SK-N-SH (cell line): Measurements from ENCODE around the gene SRR. TPM values are rescaled to one million over a fixed set of nuclear protein-coding genes. Genes with fewer than 3 reads are reported as not detected.

Source experiments
- CTCF ChIA-PET: fragments of 300-600, 350-600 bp; formaldehyde crosslinking; extraction: SDS; loops from one replicate; lab custom pipeline; 2021; lab: Yijun Ruan, JAX
- POLR2A ChIA-PET: fragments of 350-600 bp; sonication (Branson Sonifier 250); formaldehyde crosslinking; extraction: SDS; loops from one replicate; lab custom pipeline; 2020; ENCODE audit warnings: antibody characterized with exemption, inconsistent platforms; lab: Yijun Ruan, JAX
- DNase-seq: peaks from one replicate; pipeline ENCODE4 v3.0.0; 2012
- H2AFZ ChIP-seq: fragments of 200-600 bp; sonication (generic); 2 replicates; pipeline ENCODE4 v1.8.1; 2016; ENCODE audit warnings: antibody characterized with exemption, mild to moderate bottlenecking, low read depth
- H3F3A ChIP-seq: fragments of 200-600 bp; sonication (generic); replicated peaks from 2 replicates; pipeline ENCODE3; 2016; ENCODE audit warnings: antibody characterized with exemption, mild to moderate bottlenecking; ENCODE audit not compliant: insufficient read depth
- H3K27ac ChIP-seq, 2 experiments: fragments of 200-500 bp in 1 of 2; fragments of 200-600 bp in 1 of 2; sonication (Bioruptor generic) in 1 of 2; sonication (generic), shearing (Covaris generic) in 1 of 2; 2 replicates each; pipeline versions ENCODE4 v1.5.1 to v1.6.1; 2014 to 2016; ENCODE audit warnings: low read depth in 2 of 2, inconsistent platforms in 1 of 2, low read length in 1 of 2, mild to moderate bottlenecking in 1 of 2, mixed read lengths in 1 of 2
- H3K27me3 ChIP-seq: fragments of 200-600 bp; sonication (generic), shearing (Covaris generic); 2 replicates; pipeline ENCODE4 v1.6.1; 2016; ENCODE audit warnings: mixed run types; ENCODE audit not compliant: insufficient read depth
- H3K36me3 ChIP-seq, 2 experiments: fragments of 200-500 bp in 1 of 2; fragments of 200-600 bp in 1 of 2; sonication (Bioruptor generic) in 1 of 2; sonication (generic) in 1 of 2; replicated peaks in 1 of 2; 2 replicates each; pipeline versions ENCODE3 to v1.5.1; 2014 to 2016; ENCODE audit warnings: low read length in 1 of 2, mild to moderate bottlenecking in 1 of 2; ENCODE audit not compliant: insufficient read depth in 2 of 2, control insufficient read depth in 1 of 2
- H3K4me1 ChIP-seq, 2 experiments: fragments of 200-500 bp in 1 of 2; fragments of 200-600 bp in 1 of 2; sonication (Bioruptor generic) in 1 of 2; sonication (generic), shearing (Covaris generic) in 1 of 2; 2 replicates each; pipeline versions ENCODE4 v1.5.1 to v1.6.1; 2014 to 2016; ENCODE audit warnings: low read depth in 1 of 2, low read length in 1 of 2, mixed run types in 1 of 2; ENCODE audit not compliant: insufficient read depth in 2 of 2, control insufficient read depth in 1 of 2
- H3K4me2 ChIP-seq: fragments of 200-600 bp; sonication (generic), shearing (Covaris generic); 2 replicates; pipeline ENCODE4 v1.6.1; 2017; ENCODE audit warnings: mixed run types
- H3K4me3 ChIP-seq, 2 experiments: fragments of 200-500 bp in 1 of 2; fragments of 200-600 bp in 1 of 2; sonication (Bioruptor generic) in 1 of 2; sonication (generic), shearing (Covaris generic) in 1 of 2; 2 replicates each; pipeline versions ENCODE4 v1.5.1 to v1.8.1; 2014 to 2016; ENCODE audit warnings: low read depth in 2 of 2, inconsistent platforms in 1 of 2, low read length in 1 of 2, mild to moderate bottlenecking in 1 of 2, mixed read lengths in 1 of 2, moderate library complexity in 1 of 2
- H3K79me2 ChIP-seq: fragments of 200-600 bp; sonication (generic); 2 replicates; pipeline ENCODE4 v1.8.1; 2017; ENCODE audit warnings: mild to moderate bottlenecking; ENCODE audit not compliant: insufficient read depth
- H3K9ac ChIP-seq: fragments of 200-600 bp; sonication (generic); 2 replicates; pipeline ENCODE4 v1.6.1; 2017; ENCODE audit warnings: mixed run types
- H3K9me2 ChIP-seq: fragments of 200-600 bp; sonication (generic); 2 replicates; pipeline ENCODE4 v1.6.1; 2017; ENCODE audit warnings: mixed run types
- H3K9me3 ChIP-seq: fragments of 200-600 bp; sonication (generic); 2 replicates; pipeline ENCODE4 v1.6.1; 2017; ENCODE audit warnings: mixed run types, mild to moderate bottlenecking, moderate library complexity
- H4K20me1 ChIP-seq: fragments of 200-600 bp; sonication (generic); 2 replicates; pipeline ENCODE4 v1.6.1; 2017; ENCODE audit warnings: mild to moderate bottlenecking, mixed run types; ENCODE audit not compliant: insufficient read depth
- CHD2 ChIP-seq: fragments of 150-350 bp; IDR thresholded peaks from 2 replicates; pipeline ENCODE4 v1.6.1; 2018; ENCODE audit warnings: low read length; ENCODE audit not compliant: partially characterized antibody
- FOXJ3 ChIP-seq: sonication (generic); formaldehyde crosslinking; IDR thresholded peaks from 2 replicates; pipeline ENCODE4 v1.5.1; 2020; ENCODE audit warnings: mild to moderate bottlenecking, missing genetic modification reagents
- GABPA ChIP-seq: IDR thresholded peaks from 2 replicates; pipeline ENCODE4 v1.4.0; 2012; ENCODE audit warnings: low read depth, mild to moderate bottlenecking
- JUND ChIP-seq: IDR thresholded peaks from 2 replicates; pipeline ENCODE4 v1.4.0; 2012
- MEF2A ChIP-seq: IDR thresholded peaks from 2 replicates; pipeline ENCODE4 v1.4.0; 2012; ENCODE audit warnings: low read depth, borderline replicate concordance
- MXI1 ChIP-seq: IDR thresholded peaks from 2 replicates; pipeline ENCODE4 v1.6.1; 2012; ENCODE audit warnings: mild to moderate bottlenecking, low read depth, low read length, improper control_type of control experiment
- NFIC ChIP-seq: IDR thresholded peaks from 2 replicates; pipeline ENCODE4 v1.4.0; 2012; ENCODE audit warnings: borderline replicate concordance
- NRF1 ChIP-seq: IDR thresholded peaks from 2 replicates; pipeline ENCODE4 v1.6.1; 2012; ENCODE audit warnings: low read depth, mild to moderate bottlenecking, low read length
- POLR2AphosphoS5 ChIP-seq: IDR thresholded peaks from 2 replicates; pipeline ENCODE4 v1.6.1; 2012; ENCODE audit warnings: low read depth, low read length
- RFX5 ChIP-seq: IDR thresholded peaks from 2 replicates; pipeline ENCODE4 v1.6.1; 2012; ENCODE audit warnings: mild to moderate bottlenecking, improper control_type of control experiment, low read length
- SIN3A ChIP-seq: IDR thresholded peaks from 2 replicates; pipeline ENCODE4 v1.6.1; 2012; ENCODE audit warnings: low read depth, mild to moderate bottlenecking, low read length, moderate library complexity, borderline replicate concordance
- TEAD4 ChIP-seq: IDR thresholded peaks from 2 replicates; pipeline ENCODE4 v1.4.0; 2012; ENCODE audit warnings: mild to moderate bottlenecking, borderline replicate concordance; ENCODE audit not compliant: insufficient read depth
- YY1 ChIP-seq: IDR thresholded peaks from 2 replicates; pipeline ENCODE4 v1.4.0; 2012; ENCODE audit warnings: low read depth, mild to moderate bottlenecking
- WGBS: methylation state at CpG from one replicate; pipeline ENCODE4 v1.1.6; 2017; ENCODE audit warnings: low lambda C conversion rate; 5-methylcytosine and 5-hydroxymethylcytosine counted together
- polyA plus RNA-seq, 3 experiments: library from polyadenylated mRNA; depleted of rRNA; stranded (reverse); fragments of >200 nt; gene quantifications; 2 replicates each; pipeline ENCODE4 v1.2.3, GENCODE V29; 2012
- TF ChIP-seq, protein P1 (sequence below): IDR thresholded peaks from 2 replicates; pipeline ENCODE4 v1.6.1; 2012; ENCODE audit warnings: mild to moderate bottlenecking, low read depth, low read length, moderate library complexity
- TF ChIP-seq, protein P2 (sequence below): fragments of 150-350 bp; IDR thresholded peaks from 2 replicates; pipeline ENCODE4 v1.6.1; 2016; ENCODE audit warnings: mild to moderate bottlenecking, low read depth, low read length
- TF ChIP-seq, protein P3 (sequence below): fragments of 150-350 bp; IDR thresholded peaks from 2 replicates; pipeline ENCODE4 v1.6.1; 2017; ENCODE audit warnings: antibody characterized with exemption, low read length, low read depth, borderline replicate concordance

The SRR gene
- polyA plus RNA-seq, 1 of the 3 experiments (the other 2 are of a cell fraction), result 18.5 TPM

DNA sequence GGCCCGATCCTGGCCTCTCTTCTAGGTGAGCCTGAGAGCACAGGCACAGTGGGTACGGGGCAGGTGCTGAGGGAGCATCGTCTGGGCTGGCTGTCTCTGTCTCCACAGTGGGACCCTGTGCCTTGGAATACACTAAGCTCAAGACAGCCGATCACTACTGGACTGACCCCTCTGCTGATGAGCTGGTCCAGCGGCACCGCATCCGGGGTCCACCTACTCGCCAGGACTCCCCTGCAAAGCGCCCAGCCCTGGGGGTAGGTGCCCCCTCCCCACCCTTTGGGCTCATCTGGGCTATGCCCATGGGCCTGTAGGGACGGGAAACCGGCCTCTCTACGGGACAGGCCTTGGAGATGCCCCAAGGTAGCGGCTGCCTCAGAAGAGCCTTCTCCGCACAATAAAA is 59.1 kb downstream of the SRR start:
- ChIA-PET CTCF (interaction anchor here (1.7 to 26.4 kb wide), 3 partner anchors 10 to 46 kb away, joined by 7 to 654 read pairs (median 88); partner anchors contain the start of gene MNT), POLR2A (no interaction called here)
- peaks cover 3% of the 10 kb centered on the region; the same call in 1 of the 2 replicates for H3K79me2 ChIP-seq

More for the DNA sequence above, 59.1 kb downstream of the SRR start:
- H3K9me3 ChIP-seq, result no peaks in the 10 kb centered on the region
- H3K9me2 ChIP-seq, result no peaks in the 10 kb centered on the region
- H3F3A ChIP-seq, result no peaks in the 10 kb centered on the region
- no peak overlapping the region for H3K27ac ChIP-seq
- no peaks in the 10 kb centered on the region for H3K27me3 ChIP-seq
- no peak overlapping the region for H3K4me2 ChIP-seq
- no peak overlapping the region for H3K4me3 ChIP-seq
- WGBS, result 98% methylated on average over 12 of the region's 14 CpGs
- TF ChIP-seq, protein P1, sequence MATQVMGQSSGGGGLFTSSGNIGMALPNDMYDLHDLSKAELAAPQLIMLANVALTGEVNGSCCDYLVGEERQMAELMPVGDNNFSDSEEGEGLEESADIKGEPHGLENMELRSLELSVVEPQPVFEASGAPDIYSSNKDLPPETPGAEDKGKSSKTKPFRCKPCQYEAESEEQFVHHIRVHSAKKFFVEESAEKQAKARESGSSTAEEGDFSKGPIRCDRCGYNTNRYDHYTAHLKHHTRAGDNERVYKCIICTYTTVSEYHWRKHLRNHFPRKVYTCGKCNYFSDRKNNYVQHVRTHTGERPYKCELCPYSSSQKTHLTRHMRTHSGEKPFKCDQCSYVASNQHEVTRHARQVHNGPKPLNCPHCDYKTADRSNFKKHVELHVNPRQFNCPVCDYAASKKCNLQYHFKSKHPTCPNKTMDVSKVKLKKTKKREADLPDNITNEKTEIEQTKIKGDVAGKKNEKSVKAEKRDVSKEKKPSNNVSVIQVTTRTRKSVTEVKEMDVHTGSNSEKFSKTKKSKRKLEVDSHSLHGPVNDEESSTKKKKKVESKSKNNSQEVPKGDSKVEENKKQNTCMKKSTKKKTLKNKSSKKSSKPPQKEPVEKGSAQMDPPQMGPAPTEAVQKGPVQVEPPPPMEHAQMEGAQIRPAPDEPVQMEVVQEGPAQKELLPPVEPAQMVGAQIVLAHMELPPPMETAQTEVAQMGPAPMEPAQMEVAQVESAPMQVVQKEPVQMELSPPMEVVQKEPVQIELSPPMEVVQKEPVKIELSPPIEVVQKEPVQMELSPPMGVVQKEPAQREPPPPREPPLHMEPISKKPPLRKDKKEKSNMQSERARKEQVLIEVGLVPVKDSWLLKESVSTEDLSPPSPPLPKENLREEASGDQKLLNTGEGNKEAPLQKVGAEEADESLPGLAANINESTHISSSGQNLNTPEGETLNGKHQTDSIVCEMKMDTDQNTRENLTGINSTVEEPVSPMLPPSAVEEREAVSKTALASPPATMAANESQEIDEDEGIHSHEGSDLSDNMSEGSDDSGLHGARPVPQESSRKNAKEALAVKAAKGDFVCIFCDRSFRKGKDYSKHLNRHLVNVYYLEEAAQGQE, result no peak
- no peak for TF ChIP-seq NFIC
- TF ChIP-seq TEAD4, result no peak
- no peak for TF ChIP-seq MXI1
- no peak for TF ChIP-seq MEF2A
- TF ChIP-seq NRF1, result no peak
- TF ChIP-seq POLR2AphosphoS5, result no peak
- no peak for TF ChIP-seq CHD2
- TF ChIP-seq GABPA, result no peak
- no peak for TF ChIP-seq RFX5
- no peak for TF ChIP-seq SIN3A
- no peak for TF ChIP-seq JUND
- TF ChIP-seq, protein P2, sequence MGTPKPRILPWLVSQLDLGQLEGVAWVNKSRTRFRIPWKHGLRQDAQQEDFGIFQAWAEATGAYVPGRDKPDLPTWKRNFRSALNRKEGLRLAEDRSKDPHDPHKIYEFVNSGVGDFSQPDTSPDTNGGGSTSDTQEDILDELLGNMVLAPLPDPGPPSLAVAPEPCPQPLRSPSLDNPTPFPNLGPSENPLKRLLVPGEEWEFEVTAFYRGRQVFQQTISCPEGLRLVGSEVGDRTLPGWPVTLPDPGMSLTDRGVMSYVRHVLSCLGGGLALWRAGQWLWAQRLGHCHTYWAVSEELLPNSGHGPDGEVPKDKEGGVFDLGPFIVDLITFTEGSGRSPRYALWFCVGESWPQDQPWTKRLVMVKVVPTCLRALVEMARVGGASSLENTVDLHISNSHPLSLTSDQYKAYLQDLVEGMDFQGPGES, result no peak
- TF ChIP-seq FOXJ3 (CRISPR knock-in tag), result no peak
- TF ChIP-seq, protein P3, sequence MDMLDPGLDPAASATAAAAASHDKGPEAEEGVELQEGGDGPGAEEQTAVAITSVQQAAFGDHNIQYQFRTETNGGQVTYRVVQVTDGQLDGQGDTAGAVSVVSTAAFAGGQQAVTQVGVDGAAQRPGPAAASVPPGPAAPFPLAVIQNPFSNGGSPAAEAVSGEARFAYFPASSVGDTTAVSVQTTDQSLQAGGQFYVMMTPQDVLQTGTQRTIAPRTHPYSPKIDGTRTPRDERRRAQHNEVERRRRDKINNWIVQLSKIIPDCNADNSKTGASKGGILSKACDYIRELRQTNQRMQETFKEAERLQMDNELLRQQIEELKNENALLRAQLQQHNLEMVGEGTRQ, result no peak
- TF ChIP-seq YY1, result no peak
- H4K20me1 ChIP-seq, result peaks cover 23% of the 10 kb centered on the region
- H3K9ac ChIP-seq, result no peak overlapping the region
- H3K36me3 ChIP-seq, result peaks cover 0 to 49% of the 10 kb centered on the region in 2 experiments
- H2AFZ ChIP-seq, result no peak overlapping the region
- H3K4me1 ChIP-seq, result peaks cover 2 to 16% of the 10 kb centered on the region in 2 experiments; a peak in 2 of 4 replicates
- no peak for DNase-seq
